Inflammatory macrophage treated with lipopolysaccharide for 4 hours (primary cell): Measurements from ENCODE around the gene DOCK1.
"Not testable (repeated sequence)": the region's sequence is repeated elsewhere in the genome, so short reads cannot be mapped to it uniquely, and the experiment has no call there.

Source experiments
- DNase-seq: peaks from one replicate; pipeline ENCODE4 v3.0.0-alpha.2; 2020

DOCK1 gene

GRCh38 chr10:126904818-126905701 lies at the start of gene DOCK1:
DOCK1 (plus strand) TSS chr10:126905428; CDS start chr10:126905518, 90 bp downstream.
- peak; percentile 65 for DNase-seq

- DNase-seq = no peak
Measured at GRCh38 chr10:126857178-126857806, 47.9 kb upstream of the DOCK1 start.

- DNase-seq = no peak
Measured at GRCh38 chr10:126867567-126868365, 37.5 kb upstream of the DOCK1 start.

GRCh38 chr10:126868371-126868770 lies 36.9 kb upstream of the DOCK1 start:
- DNase-seq = no peak

DNA sequence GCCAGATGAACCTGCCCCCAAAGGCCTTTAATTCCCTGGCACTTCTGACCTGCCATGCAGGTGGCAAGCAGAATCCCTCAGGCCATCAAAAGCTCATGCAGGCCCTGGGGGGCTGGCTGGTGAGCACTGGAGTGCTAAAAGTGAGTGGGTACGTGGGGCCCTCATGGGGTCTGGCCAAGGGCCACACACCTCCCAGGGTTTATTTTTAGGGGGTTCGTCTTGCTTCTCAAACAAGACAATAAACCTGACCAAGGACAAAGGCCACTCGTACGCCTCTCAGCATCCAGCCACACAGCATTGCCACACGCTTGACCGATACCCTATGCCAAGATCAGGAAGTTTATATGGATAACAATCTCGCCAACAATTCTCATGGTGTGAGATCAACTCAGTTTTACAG lies 33.1 kb upstream of the DOCK1 start:
- no peak for DNase-seq

- DNase-seq = no peak
Measured at GRCh38 chr10:126872768-126873167, 32.5 kb upstream of the DOCK1 start.

GRCh38 chr10:126876456-126876855 lies 28.8 kb upstream of the DOCK1 start:
- DNase-seq = no peak

DNA sequence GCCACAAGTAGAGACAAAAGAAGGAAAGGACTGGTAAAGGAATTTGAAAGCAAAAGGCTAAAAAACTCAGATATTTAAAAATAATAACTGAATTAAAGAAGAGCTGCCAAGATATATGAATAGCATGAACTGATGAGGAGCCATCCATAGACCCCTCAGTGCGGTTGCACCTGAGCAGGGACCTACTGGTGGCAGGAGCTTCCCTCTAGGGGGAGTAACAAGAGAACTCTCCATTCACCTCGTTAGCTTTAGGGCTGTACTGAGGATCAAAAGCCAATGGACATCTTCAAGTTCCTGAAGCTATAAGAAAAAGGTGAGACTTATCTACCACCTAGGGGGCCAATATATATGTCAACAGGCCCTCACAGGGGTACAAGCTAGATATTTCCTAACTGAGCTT lies 27.8 kb upstream of the DOCK1 start:
- DNase-seq = no peak

GRCh38 chr10:126878594-126878993 lies 26.6 kb upstream of the DOCK1 start:
- no peak for DNase-seq

DNA sequence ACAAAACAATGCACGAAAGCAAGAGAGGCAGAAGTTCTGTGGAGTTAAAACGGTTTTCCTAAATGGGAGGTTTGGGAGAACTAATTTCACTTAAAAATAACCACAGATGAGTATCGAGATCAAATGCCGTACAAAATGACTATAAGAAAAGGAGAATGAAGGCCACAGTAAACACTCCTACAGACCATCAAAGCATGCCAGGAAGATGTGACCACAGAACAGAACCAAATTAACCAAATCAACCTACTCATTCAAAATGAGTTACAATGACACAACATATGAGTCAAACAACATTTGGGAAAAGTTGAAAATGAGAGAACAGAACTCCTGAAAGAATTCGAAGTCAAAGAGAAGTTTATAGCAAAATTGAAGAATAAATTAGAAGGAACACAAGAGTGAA lies 24.3 kb upstream of the DOCK1 start:
- no peak for DNase-seq

DNA sequence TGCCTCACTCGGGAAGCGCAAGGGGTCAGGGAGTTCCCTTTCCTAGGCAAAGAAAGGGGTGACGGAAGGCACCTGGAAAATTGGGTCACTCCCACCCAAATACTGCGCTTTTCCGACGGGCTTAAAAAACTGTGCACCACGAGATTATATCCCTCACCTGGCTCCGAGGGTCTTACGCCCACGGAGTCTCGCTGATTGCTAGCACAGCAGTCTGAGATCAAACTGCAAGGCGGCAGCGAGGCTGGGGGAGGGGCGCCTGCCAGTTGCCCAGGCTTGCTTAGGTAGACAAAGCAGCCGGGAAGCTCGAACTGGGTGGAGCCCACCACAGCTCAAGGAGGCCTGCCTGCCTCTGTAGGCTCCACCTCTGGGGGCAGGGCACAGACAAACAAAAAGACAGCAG lies 23.2 kb upstream of the DOCK1 start:
- not testable (repeated sequence) for DNase-seq

DNA sequence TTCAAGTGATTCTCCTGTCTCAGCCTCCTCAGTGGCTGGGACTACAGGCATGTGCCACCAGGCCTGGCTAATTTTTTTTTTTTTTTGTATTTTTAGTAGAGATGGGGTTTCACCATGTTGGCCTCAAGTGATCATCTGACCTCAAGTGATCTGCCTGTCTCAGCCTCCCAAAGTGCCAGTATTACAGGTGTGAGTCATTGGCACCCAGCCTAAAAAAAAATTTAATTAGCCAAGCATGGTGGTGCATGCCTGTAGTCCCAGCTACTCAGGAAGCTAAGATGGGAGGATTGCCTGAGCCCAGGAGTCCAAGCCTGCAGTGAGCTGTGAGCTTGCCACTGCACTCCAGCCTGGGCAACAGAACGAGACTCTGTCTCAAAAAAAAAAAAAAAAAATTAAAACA lies 16.8 kb upstream of the DOCK1 start:
- not testable (repeated sequence) for DNase-seq

DNA sequence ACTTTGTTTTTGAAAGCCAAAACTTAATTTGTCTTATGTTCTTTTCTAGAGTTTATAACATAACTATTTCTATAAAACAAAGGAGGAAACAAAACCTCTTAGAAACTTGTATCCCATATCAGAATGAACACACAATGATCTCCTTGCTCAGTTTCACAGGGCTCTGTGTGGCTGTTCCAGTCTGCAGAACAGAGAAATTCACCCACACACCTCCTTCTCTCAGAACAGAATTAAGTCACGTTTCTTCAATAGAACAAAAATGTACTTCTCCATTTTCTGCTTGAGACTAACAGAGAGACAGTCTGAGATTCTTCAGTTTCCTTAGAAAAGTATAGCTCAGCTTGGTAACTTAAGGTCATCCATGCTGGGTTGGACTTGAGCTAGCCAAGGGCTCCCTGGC lies 15.8 kb upstream of the DOCK1 start:
- peak; percentile 14 for DNase-seq

GRCh38 chr10:126890797-126891196 lies 14.4 kb upstream of the DOCK1 start:
- DNase-seq = not testable (repeated sequence)

DNA sequence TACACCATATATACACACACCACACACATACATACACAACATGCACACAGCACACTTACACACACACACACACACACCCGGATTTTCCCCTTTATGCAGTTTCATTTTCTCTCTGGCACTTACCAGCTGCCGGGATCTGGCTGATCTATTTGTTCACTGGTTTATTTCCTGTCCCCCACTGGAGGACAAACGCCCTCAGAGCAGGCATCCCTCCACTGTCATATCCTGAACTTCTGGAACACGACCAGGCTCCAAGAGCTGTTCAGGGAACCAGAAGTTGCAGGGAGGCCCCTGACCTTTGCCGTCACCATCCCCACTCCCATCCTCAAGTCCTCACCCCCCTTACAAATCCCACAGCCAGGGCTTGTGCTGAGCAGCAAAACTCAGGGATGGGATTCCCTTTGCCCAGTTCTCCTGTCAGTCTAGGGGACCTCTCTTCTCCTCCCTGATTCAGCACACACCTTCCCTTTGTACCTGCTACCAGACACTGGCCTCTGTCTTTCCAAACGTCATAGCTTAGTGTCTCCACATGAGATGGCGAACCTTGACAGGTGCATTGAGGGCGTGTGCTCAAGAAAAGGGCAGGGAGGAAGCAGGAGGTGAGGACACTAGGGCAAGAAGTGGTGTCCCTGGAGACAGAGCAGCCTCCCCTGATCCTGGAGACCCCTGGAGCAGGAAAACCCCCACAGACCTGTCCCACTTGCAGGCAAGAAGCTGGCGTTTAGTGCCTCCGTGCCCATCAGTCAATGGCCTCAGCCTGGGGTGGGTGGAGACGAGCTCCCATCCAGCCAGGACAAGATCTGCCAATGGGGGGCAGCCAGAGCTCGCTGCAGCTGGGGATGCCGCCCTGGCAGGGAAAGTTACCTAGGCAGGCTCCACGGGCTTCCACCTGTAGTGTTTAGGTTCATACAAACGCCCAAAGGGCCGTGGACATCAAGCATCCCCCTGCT lies 12.7 kb upstream of the DOCK1 start:
- no peak for DNase-seq

DNA sequence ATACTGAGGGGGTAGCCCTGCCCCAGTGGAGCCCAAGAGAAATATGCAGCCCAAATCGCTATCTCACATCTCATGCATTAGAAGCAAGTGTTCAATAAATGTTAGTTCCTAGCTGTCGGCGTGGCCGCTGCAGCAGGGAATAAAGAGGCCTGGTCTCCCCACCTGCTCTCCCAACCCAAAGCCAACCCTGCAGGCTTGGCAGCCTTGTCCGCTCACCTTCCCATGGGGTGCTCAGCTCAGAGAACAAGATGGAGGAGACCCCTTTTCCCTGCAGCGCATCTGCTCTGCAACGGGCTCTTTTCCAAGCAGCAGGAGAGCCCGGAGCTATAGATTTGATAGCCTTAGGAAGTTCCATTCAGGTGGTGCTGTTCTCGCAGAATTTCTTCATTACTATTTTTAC lies 12.0 kb upstream of the DOCK1 start:
- DNase-seq = no peak

DNA sequence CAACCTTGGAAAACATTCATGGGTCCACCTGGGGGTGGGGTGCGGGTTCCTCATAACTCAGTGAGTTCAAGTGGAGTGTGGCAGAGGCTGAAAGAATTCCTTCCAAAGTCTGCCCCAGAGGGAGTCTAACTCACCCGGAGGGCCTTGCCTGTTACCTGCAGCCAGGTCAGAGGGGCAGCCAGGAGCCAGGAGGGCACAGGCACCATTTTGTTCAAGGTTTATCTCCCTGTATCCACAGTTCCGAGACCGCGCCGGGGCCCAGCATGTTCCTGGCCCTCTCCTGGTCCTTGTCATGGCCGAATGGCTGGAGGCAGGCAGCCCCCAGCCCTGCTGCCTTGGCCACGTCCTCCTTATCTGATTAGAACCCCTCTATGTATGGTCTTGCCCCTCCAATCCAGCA lies 11.4 kb upstream of the DOCK1 start:
- DNase-seq = no peak

GRCh38 chr10:126895214-126895781 lies 9.9 kb upstream of the DOCK1 start:
- no peak for DNase-seq

DNA sequence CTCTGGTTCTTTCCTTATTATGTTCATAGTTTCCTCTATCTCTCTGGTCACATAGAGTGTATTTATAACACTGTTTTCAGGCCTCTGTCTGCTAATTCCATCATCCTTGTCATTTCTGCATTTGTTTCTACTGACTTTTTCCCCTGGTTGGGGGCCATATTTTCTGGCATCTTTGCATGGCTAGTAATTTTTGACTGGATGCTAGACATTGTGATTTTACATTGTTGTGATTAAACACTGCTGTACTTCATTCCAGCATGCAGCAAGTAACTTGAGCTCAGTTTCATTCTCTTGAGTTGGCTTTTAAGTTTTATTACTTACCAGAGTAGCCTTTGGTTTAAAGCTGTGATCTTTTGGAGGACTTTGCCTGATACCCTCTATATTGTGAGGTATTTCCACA lies 6.8 kb upstream of the DOCK1 start:
- DNase-seq = no peak

- not testable (repeated sequence) for DNase-seq
Measured at GRCh38 chr10:126899529-126899928, 5.7 kb upstream of the DOCK1 start.

DNA sequence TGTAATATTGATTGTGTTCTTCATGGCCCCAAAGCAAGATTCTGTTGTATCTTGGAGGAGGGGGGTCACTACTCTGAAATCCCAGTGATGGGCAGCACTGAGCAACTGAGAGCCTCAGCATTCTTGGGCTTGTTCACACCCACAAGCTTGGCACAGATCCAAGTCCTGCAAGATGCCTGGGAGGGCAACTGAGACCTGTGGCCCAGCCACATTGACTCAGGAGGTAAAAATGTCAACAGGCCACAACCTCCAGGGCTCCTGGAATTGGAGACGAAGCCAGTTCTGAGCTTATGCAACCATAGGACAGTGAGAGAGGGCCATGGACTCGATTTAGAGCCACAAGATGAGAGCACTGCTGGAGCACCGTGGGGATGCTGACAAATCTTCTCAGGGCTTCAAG lies 3.1 kb upstream of the DOCK1 start:
- no peak for DNase-seq
